IgD-negative memory B cell (primary cell): ENCODE data around the gene COPA. TPM values are rescaled to one million over a fixed set of nuclear protein-coding genes. Genes with fewer than 3 reads are reported as not detected.

Source experiments
- H3K27ac Mint-ChIP-seq, 3 donors: one replicate each; pipeline ENCODE4 v1.8.0; 2020 to 2022; ENCODE audit warnings: mild to moderate bottlenecking in 3 of 3, mixed read lengths in 3 of 3, moderate library complexity in 1 of 3
- H3K27me3 Mint-ChIP-seq: one replicate; pipeline ENCODE4 v1.8.0; 2021; ENCODE audit warnings: mixed read lengths
- H3K36me3 Mint-ChIP-seq: one replicate; pipeline ENCODE4 v1.8.0; 2020; ENCODE audit warnings: mild to moderate bottlenecking, mixed read lengths
- H3K4me1 Mint-ChIP-seq, 3 donors: one replicate each; pipeline ENCODE4 v1.8.0; 2020 to 2022; ENCODE audit warnings: mixed read lengths in 3 of 3, mild to moderate bottlenecking in 1 of 3
- H3K4me3 Mint-ChIP-seq, 4 donors: one replicate each; pipeline ENCODE4 v1.8.0; 2020 to 2022; ENCODE audit warnings: mild to moderate bottlenecking in 4 of 4, mixed read lengths in 4 of 4, moderate library complexity in 3 of 4
- H3K9me3 Mint-ChIP-seq, 3 donors: one replicate each; pipeline ENCODE4 v1.8.0; 2020 to 2021; ENCODE audit warnings: mixed read lengths in 3 of 3, mild to moderate bottlenecking in 1 of 3
- polyA plus RNA-seq: library from polyadenylated mRNA; unstranded; fragments of 300-500 nt; fragmentation: Illumina TruSeq; gene quantifications from one replicate; pipeline ENCODE4 v1.2.3, GENCODE V29; 2021

The COPA gene
- polyA plus RNA-seq, 1 donor from 2014 or later = 90.2 TPM

DNA sequence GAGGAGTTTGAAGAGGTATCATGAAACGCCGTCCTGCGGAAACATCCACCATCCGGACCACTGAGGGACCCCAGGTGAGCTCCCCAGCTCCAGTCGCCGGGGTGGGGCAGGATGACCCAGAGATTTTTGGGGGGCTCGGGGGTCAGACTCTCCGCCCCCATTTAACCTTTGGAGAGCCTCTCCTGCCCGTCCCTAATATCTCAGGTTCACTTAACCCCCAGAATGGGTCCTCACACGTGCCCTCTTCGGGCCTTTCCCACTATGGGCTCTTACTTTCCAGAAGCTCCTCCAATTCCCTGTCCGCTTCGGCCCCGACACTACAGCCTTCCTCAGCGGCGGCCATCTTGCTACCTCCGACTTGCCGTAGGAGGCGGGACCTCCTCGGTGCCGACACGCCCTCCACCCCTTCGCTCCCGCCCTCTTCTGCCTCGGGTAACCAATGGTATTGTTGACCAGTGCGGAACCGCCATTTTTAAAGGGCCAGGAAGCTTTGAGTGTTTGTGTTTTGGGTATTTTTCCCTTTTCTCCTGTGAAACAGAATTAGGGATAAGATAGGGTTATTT lies 58.2 kb downstream of the COPA start, which contains the start of gene PEX19:
Gene PEX19, minus strand, starts transcription at position 352 of the 563 bp plus-strand sequence. Its CDS starts 9 bp downstream, at position 343.
- Mint-ChIP-seq H3K4me3 (peak within 1 kb of the TSS; percentile 87 to 98 (median 96)), H3K27ac (peak within 1 kb of the TSS; percentile 91 to 97 (median 97)), H3K4me1 (peaks cover 16 to 20% (median 20%) of the 10 kb centered on the region in 3 donors), H3K27me3 (no peaks in the 10 kb centered on the region), H3K9me3 (no peaks in the 10 kb centered on the region), H3K36me3 (peaks cover 2% of the 10 kb centered on the region)

DNA sequence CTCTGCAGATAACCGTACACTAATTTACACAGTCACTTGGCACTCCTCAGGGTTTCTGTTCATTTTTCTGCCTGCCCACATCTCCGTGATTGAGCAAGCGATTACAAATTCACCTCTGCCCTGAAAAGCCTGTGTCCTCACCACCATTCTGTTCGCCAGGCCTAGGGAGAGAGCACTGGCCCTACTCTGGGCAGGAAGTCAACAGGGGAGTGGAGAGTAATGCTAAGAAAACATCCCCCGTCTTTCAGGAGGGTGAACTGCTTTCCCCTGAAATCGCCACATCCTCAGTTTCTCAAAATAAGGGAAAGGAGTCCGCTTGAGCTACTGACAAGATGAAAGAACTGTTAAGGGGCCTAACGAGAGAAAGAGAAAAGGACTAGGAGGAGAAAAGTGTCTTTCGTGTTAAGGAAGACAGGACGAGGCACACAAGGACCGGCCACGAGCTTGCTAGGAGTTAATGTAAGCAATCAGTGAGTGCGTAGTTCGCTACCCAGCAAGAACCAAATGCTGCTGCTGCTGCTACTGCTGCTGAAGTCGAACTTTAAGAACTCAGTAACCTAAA lies 58.7 kb downstream of the COPA start:
- H3K9me3 Mint-ChIP-seq = no peaks in the 10 kb centered on the region
- H3K36me3 Mint-ChIP-seq = peaks cover 6% of the 10 kb centered on the region
- no peaks in the 10 kb centered on the region for H3K27me3 Mint-ChIP-seq
- peaks cover 16 to 20% (median 20%) of the 10 kb centered on the region in 3 donors for H3K4me1 Mint-ChIP-seq
- H3K27ac Mint-ChIP-seq = peak overlapping the region; percentile 71 to 97 (median 97)
- H3K4me3 Mint-ChIP-seq = peak overlapping the region; percentile 87 to 98 (median 96)

DNA sequence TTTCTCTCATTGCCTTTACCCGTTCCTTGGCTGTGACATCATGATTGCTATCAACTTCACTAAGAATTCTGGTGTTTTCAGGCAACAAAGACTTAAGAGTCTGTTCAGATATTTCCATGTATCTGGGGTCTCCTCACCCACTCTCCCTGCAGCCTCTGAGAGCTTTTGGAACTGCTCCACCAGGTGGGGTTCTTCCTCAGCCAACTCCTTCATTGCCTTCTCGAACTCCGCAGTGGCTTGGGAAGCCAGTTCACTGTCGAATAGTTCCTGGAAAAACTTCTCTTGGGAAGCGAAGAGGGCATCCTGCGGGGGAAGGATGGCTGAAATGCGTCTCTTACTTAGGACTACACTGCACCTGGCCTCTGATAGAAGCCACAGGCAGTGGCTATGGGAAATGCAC lies 60.2 kb downstream of the COPA start:
- H3K36me3 Mint-ChIP-seq = peaks cover 10% of the 10 kb centered on the region
- H3K27me3 Mint-ChIP-seq = no peaks in the 10 kb centered on the region
- peak overlapping the region in 1 of 4 donors; percentile 87 for H3K4me3 Mint-ChIP-seq
- H3K27ac Mint-ChIP-seq = peak overlapping the region in 1 of 3 donors; percentile 16
- no peaks in the 10 kb centered on the region for H3K9me3 Mint-ChIP-seq
- peaks cover 16 to 20% (median 18%) of the 10 kb centered on the region in 3 donors for H3K4me1 Mint-ChIP-seq

DNA sequence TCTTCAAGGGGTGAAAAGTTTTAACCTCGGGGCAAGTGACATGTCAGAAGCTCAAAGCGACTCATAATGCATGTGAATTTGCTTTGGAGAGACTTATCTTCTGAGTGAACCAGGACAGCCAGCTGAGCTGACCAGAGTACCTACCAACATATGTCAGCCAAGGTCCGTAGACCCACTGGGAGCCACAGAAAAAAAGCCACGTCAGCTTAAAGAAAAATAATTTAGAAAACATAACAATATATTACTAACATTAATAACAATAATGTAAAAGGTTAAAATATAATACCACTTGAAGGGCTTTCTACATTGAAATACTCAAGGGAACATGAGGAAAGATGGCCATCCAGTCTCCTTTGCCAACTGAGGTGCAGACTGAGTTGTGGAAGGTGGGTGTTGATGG lies 65.1 kb downstream of the COPA start:
- H3K27me3 Mint-ChIP-seq = no peaks in the 10 kb centered on the region
- H3K9me3 Mint-ChIP-seq = no peaks in the 10 kb centered on the region
- no peak overlapping the region for H3K4me3 Mint-ChIP-seq
- H3K27ac Mint-ChIP-seq = no peak overlapping the region
- H3K4me1 Mint-ChIP-seq = peaks cover 0 to 2% (median 0%) of the 10 kb centered on the region in 3 donors
- peaks cover 10% of the 10 kb centered on the region for H3K36me3 Mint-ChIP-seq

DNA sequence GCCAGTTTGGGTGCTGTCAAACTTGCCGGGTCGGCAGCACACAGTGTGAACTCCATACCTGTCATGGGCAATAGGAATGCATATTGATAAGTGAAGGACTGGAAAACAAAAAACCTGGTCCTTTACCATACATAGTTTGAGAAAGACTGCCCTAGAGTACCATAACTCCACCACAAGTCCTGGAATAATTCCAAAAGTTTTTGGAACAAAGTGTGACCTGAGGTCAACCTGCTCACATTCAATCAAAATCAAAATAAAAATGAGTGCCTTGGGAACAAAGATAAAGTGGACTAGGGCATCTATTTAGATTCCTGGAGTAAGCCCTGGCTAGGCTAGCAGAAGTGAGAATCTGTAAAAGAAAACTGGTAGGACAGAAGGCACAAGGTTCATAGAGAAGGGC lies 65.7 kb downstream of the COPA start:
- H3K4me3 Mint-ChIP-seq = no peak overlapping the region
- H3K27me3 Mint-ChIP-seq = no peaks in the 10 kb centered on the region
- H3K27ac Mint-ChIP-seq = no peak overlapping the region
- no peaks in the 10 kb centered on the region for H3K9me3 Mint-ChIP-seq
- H3K36me3 Mint-ChIP-seq = peaks cover 10% of the 10 kb centered on the region
- H3K4me1 Mint-ChIP-seq = peaks cover 0 to 2% (median 0%) of the 10 kb centered on the region in 3 donors

DNA sequence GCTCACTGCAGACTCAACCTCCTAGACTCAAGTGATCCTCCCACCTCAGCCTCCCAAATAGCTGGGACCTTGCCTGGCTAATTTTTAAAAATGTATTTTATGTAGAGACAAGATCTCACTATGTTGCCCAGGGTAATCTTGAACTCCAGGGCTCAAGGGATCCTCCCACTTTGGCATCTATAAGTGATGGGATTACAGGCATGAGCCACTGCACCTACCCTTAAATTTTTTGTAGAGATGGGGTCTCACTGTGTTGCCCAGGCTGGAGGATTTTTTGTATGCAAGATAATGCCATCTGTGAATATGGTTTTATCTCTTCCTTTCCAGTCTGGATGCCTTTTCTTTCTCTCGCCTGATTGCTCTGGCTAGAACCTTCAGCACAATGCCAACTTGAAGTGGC lies 72.0 kb downstream of the COPA start:
- no peak overlapping the region for H3K4me3 Mint-ChIP-seq
- no peaks in the 10 kb centered on the region for H3K36me3 Mint-ChIP-seq
- no peak overlapping the region for H3K27ac Mint-ChIP-seq
- H3K27me3 Mint-ChIP-seq = no peaks in the 10 kb centered on the region
- no peaks in the 10 kb centered on the region for H3K9me3 Mint-ChIP-seq
- no peaks in the 10 kb centered on the region for H3K4me1 Mint-ChIP-seq

DNA sequence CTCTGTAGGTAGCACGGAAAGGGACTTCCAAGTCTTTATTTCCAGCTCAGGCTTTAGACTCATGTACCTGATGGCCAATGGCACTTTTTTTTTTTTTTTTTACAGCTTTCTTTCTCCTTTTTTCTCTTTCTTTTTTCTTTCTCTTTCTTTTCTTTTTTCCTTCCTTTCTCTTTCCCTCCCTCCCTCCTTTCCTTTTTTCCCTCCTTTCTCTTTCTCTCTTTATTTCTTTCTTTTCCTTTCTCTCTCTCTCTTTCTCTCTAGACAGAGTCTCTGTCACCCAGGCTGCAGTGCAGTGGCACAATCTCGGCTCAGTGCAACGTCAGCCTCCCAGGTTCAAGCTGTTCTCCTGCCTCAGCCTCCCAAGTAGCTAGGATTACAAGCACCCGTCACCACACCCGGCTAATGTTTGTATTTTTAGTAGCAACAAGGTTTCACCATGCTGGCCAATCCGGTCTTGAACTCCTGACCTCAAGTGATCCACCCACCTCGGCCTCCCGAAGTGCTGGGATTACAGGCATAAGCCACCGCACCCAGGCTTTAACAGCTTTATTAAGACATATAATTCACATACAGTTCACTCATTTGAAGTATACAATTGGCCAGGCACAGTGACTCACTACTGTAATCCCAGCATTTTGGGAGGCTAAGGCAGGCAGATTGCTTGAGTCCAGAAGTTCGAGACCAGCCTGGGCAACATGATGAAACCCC lies 75.6 kb downstream of the COPA start:
- H3K27me3 Mint-ChIP-seq = no peaks in the 10 kb centered on the region

DNA sequence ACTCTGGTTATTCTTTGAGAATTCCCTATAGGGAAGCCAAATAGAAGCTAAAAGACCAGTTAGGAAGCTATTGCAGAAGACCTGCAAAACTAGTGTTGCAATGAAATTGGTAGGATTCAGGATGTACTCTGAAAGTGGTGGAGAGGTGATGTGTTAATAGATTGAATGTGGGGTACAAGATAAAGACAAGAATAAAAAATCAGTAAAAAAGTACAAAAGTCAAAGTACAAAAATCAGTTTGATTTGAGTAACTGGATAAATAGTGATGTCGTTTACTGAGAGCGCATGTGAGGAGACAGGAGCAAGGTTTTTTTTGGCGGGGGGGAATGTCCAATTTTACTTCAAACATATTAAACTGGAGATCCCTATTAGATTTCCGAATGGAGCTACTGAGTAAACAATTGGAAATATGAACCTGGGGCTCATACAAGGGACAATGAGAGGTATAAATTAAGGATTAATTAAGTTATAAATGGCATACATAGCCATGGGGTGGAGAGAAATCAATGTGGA lies 78.2 kb downstream of the COPA start:
- H3K36me3 Mint-ChIP-seq = no peaks in the 10 kb centered on the region
- no peak overlapping the region for H3K4me3 Mint-ChIP-seq
- no peaks in the 10 kb centered on the region for H3K9me3 Mint-ChIP-seq
- peaks cover 12 to 21% (median 17%) of the 10 kb centered on the region in 3 donors for H3K4me1 Mint-ChIP-seq
- H3K27me3 Mint-ChIP-seq = no peaks in the 10 kb centered on the region
- H3K27ac Mint-ChIP-seq = no peak overlapping the region

More for the DNA sequence above, 75.6 kb downstream of the COPA start:
- Mint-ChIP-seq H3K4me3 (no peak overlapping the region), H3K27ac (peak overlapping the region in 1 of 3 donors; percentile 31), H3K4me1 (peaks cover 4 to 8% (median 5%) of the 10 kb centered on the region in 3 donors), H3K36me3 (no peaks in the 10 kb centered on the region), H3K9me3 (no peaks in the 10 kb centered on the region)

DNA sequence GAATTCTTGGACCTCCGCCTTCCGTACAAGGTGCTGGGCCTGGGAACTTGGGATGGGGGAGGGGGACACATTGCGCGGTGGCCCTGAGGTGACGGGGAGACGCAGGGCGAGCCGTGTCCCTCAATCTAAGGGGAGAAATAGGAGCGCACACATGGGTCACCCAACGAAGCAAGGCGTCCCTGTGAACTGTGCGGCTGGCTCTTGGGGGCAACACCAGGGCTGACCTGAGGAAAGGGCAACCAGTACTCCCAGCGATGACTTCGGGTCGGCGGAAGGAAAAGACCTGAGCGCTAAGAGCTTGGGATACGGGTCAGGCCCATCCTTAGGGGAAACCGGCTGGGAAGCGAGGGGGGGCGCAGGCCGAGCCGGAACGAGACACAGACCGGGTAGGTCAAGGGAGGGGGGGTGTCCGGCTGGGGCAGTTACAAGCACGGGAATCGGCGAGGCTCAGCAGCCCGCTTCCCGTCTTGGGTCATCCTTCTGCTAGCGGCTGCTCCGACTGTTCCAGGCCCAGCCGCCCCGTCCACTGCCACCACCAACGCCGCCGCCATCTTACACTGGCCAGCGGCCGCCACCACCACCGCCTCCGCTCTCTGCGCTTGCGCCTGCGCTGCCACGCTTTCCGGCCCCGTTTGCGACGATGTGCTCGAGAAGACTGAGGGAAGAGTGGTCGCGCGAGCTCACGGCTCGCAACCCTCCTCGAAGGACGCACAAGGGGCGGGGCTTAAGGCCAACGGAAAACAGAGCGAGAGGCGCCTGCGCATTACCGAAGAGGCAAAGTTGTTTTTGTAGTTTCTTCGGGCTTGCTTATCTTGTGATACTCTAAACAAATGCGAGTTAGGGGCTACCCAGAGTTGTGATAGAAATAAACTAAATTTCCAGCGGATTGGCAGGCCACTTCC lies 80.9 kb downstream of the COPA start, which contains the start of gene DCAF8:
Gene DCAF8, minus strand, starts transcription at position 657 of the 902 bp plus-strand sequence. CDS start 18,541 bp downstream, outside the sequence.
- Mint-ChIP-seq H3K9me3 (no peaks in the 10 kb centered on the region), H3K4me1 (peaks cover 21 to 33% (median 26%) of the 10 kb centered on the region in 3 donors)

DNA sequence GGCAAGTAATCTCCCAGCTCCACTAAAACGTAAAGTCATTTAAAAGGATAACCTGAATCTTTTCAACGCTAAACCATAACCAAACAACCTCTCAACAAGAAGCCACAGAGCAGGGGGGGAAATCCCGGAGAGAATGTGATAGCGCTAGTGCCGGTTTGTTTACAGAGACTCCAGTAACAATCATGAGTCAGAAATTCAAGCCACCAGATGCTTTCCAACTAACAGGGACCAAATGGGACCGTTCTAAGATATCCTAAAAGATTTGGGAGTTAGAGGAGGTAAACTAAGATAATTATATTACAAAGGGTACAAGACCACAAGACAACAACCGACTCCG lies 81.5 kb downstream of the COPA start:
- H3K27me3 Mint-ChIP-seq = no peaks in the 10 kb centered on the region
- H3K27ac Mint-ChIP-seq = peak overlapping the region; percentile 97 to 98 (median 97)
- H3K36me3 Mint-ChIP-seq = no peaks in the 10 kb centered on the region
- H3K9me3 Mint-ChIP-seq = no peaks in the 10 kb centered on the region
- H3K4me3 Mint-ChIP-seq = peak overlapping the region; percentile 95 to 99 (median 96)
- peaks cover 21 to 36% (median 26%) of the 10 kb centered on the region in 3 donors for H3K4me1 Mint-ChIP-seq

More for the DNA sequence above, 80.9 kb downstream of the COPA start, which contains the start of gene DCAF8:
- peak within 1 kb of the TSS; percentile 95 to 99 (median 96) for H3K4me3 Mint-ChIP-seq
- no peaks in the 10 kb centered on the region for H3K27me3 Mint-ChIP-seq
- peak within 1 kb of the TSS; percentile 97 to 98 (median 97) for H3K27ac Mint-ChIP-seq
- H3K36me3 Mint-ChIP-seq = no peaks in the 10 kb centered on the region

DNA sequence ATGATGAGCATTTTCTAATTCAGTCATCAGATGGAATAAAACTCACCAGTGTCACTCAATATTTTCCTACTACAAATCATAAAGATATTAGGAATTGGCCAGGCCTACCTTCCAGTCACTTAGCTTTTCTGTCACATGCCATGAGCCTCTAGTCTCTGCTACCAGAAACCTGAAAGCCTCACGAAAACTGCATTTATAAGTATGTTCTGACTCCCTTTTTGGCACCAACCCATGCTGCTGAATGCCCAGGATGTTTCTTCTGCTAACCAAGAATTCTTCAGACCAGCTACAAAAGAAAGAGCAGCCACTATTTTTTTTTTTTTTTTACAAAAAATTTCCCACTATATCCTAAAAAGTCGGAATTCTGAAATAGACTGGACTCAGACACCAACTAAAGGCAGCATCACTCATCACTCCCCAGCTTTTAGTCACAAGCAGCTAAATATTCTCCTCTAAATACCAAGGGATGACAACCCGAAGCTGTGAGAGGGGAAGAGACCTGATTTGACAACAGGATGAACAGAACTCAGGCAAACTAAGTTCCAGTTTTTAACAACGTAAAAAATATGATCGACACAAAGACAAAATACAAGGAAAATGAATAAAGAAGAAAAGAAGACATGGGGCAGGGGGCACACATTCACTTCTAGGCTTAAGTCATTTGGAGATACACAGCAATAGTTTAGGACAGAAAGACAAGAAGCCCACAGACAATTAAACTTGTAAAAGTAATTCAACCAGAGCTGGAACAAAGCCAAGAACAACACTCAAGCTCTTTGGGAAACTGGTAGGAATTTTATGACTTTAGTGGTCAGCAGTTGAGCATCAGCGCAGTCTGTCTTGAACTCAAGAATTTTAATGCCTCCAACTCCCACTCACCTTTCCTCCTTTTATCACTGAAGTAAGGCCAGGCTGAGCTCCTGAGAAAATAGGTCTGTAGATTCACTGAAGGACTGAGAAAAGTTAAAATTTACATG lies 82.4 kb downstream of the COPA start:
- H3K4me3 Mint-ChIP-seq = peak overlapping the region; percentile 95 to 99 (median 96)
- H3K4me1 Mint-ChIP-seq = peaks cover 21 to 41% (median 26%) of the 10 kb centered on the region in 3 donors
- H3K27me3 Mint-ChIP-seq = no peaks in the 10 kb centered on the region
- no peaks in the 10 kb centered on the region for H3K36me3 Mint-ChIP-seq
- peak overlapping the region; percentile 97 to 98 (median 97) for H3K27ac Mint-ChIP-seq
- no peaks in the 10 kb centered on the region for H3K9me3 Mint-ChIP-seq

DNA sequence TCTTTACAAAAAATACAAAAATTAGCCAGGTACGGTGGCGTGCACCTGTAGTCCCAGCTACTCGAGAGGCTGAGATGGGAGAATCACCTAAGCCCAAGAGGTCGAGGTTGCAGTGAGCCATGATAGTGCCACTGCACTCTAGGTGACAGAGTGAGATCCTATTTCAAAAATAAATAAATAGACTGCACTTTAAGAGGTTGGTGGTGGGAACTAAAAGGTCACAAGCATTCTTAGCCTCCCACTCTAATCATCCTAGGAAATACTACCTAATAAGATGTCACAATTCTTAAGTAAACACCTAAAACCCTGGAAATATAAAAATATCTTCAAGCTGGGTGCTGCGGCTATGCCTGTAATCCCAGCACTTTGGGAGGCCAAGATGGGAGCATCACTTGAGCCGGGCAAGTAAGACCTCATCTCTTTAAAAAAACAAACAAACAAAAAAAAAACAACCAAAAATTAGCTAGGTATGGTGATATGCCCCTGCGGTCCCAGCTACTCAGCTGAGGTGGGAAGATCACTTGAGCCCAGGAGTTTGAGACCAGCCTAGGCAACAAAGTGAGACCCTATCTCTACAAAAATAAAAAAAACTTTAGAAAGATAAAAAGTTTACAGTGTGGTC lies 84.8 kb downstream of the COPA start:
- Mint-ChIP-seq H3K4me1 (peaks cover 18 to 37% (median 27%) of the 10 kb centered on the region in 3 donors), H3K36me3 (no peaks in the 10 kb centered on the region), H3K4me3 (peak overlapping the region in 1 of 4 donors; percentile 8), H3K27ac (peak overlapping the region in 2 of 3 donors; percentile 29 to 53), H3K9me3 (no peaks in the 10 kb centered on the region), H3K27me3 (no peaks in the 10 kb centered on the region)

DNA sequence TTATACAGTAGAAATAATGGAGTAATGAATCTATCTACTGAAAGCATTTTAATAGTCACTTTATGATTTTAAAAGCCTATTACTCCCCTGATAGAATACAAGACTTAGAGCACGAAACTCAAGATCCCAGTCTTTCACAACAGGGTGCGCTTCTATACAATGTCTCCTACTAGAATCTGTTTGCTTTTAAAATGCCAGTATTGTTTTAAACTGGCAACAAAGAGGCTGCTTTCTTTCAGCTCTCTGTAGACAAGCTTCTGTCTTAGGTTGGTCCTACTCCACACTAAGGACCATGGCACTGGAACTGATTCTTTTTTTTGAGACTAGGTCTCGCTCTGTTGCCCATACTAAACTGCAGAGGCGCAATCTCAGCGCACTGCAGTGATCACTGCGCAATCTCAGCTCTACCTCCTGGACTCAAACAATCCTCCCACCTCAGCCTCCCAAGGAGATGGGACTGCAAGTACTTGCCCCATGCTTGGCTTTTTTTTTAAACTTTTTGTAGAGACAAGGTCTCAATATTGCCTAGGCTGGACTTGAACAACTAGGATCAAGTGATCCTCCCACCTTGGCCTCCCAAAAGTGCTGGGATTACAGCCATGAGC lies 85.5 kb downstream of the COPA start:
- Mint-ChIP-seq H3K27me3 (no peaks in the 10 kb centered on the region), H3K4me1 (peaks cover 19 to 32% (median 27%) of the 10 kb centered on the region in 3 donors), H3K9me3 (no peaks in the 10 kb centered on the region), H3K27ac (peak overlapping the region in 1 of 3 donors; percentile 53), H3K36me3 (peaks cover 1% of the 10 kb centered on the region), H3K4me3 (no peak overlapping the region)
